RWPE1 (cell line): ENCODE results near the gene EIF5.
A peak's percentile ranks its signal among the peaks of the same experiment; 100 is the strongest.

Experiments used
- CTCF ChIA-PET: fragments of 350-600 bp; sonication (Branson Sonifier 250); formaldehyde crosslinking; extraction: SDS; loops from one replicate; lab custom pipeline; 2021; lab: Yijun Ruan, JAX
- POLR2A ChIA-PET: fragments of 400-600 bp; formaldehyde crosslinking; extraction: SDS; loops from one replicate; lab custom pipeline; 2020; ENCODE audit warnings: antibody characterized with exemption; ENCODE audit not compliant: low non-redundant PET; lab: Yijun Ruan, JAX
- DNase-seq: peaks from one replicate; pipeline ENCODE4 v3.0.0; 2012; ENCODE audit warnings: low spot score
- H3K27ac ChIP-seq: fragments of 450-650 bp; 2 replicates; pipeline ENCODE4 v1.5.1; 2017
- TF ChIP-seq, protein P1 (sequence below): fragments of 450-650 bp; conservative IDR thresholded peaks from 2 replicates; pipeline ENCODE4 v1.5.1; 2017; ENCODE audit warnings: low read depth, mild to moderate bottlenecking

The EIF5 gene

DNA sequence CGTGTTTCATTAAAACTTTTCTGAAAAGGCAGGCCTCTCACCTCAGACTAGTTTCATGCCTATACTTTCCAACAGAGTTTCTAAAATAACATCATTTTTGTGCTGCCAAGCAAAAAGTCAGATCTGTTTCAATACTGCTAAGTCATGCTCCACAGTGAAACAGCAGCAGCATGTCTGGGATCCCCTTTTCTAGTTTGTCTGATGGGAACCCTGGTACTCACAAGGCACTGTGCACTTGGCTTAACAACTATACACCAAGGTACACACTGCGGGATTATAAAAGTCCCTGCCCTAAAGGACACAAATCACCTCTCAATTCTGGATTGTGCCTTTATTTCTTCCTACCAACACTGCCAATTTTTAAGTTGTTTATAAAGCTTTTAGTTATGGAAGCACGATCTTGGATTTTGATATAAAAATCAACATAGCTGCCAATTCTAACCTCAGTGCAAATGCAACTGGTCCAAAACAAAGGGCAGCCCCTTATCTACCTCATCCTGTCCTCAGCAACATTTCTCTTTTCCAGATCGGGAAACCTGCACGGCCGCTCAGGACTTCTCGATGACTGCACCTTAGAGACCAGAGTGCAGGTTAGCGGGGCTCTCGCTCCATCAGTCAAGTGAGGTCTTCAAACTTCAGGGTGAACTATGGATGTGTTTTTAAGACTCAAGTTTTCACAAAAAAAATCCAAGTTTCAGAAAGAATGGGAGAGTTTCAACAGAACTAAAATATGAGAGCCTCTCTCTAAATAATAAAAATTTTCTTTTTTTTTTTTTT, 1.7 kb upstream of the EIF5 start:
- no peak for DNase-seq
- TF ChIP-seq, protein P1, sequence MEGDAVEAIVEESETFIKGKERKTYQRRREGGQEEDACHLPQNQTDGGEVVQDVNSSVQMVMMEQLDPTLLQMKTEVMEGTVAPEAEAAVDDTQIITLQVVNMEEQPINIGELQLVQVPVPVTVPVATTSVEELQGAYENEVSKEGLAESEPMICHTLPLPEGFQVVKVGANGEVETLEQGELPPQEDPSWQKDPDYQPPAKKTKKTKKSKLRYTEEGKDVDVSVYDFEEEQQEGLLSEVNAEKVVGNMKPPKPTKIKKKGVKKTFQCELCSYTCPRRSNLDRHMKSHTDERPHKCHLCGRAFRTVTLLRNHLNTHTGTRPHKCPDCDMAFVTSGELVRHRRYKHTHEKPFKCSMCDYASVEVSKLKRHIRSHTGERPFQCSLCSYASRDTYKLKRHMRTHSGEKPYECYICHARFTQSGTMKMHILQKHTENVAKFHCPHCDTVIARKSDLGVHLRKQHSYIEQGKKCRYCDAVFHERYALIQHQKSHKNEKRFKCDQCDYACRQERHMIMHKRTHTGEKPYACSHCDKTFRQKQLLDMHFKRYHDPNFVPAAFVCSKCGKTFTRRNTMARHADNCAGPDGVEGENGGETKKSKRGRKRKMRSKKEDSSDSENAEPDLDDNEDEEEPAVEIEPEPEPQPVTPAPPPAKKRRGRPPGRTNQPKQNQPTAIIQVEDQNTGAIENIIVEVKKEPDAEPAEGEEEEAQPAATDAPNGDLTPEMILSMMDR: no peak

DNA sequence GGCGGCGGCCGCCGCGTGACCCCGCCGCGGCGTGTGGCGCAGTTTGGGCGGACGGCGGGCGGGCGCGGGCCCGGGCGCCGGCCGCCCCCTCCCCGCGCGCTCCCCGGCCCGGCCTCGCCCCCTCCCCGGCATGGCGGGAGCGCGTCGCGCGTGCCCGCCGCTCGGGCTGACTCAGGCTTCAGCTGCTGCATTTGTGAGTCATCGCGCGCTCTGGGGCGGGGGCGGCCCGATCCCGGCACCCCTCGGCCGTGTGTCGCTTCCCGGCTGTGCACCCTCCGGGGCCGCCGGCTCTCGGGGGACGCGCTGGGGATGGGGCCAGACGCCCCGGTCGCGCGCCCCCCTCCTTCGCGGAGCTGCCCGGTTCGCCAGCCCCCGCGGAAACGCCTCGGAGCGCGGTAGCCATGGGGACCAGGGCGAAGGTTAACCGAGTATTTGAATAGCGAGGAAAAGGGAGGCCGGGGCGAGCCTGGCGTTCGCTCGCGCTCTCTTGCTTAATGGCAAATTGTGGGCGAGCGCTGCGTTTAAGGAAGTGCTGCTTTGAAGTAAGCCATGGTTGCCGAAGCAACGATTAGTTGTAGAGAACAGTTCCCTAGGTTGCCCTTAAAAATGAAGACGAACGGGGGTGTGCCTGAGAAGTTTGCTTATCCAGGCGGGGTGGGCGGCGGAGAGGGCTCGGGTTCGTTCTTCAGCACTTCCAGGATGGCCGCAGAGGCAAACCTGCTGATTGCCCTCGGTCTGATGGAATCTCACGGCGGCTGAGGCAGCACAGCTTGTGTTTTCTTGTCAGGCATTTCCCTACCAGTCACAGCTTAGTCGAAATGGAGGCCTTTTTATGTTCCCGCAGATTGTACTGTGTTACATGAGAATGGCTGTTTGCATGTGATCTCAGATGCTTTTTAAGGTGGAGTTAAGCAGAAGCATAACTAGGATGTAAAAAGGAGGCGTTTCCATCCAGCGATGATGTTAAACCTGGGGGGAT, 896 bp downstream of the EIF5 start:
- CTCF ChIA-PET: interaction anchor here (0.5 to 1.5 kb wide), 6 partner anchors 55 to 560 kb away, joined by 3 to 6 read pairs (median 4); no protein-coding TSS in a partner anchor
- POLR2A ChIA-PET: interaction anchor here (0.6 to 0.9 kb wide), 2 partner anchors 56 to 231 kb away, joined by 3 read pairs; no protein-coding TSS in a partner anchor
- peak; percentile 70 for DNase-seq
- H3K27ac ChIP-seq: peak overlapping the region; percentile 96
- TF ChIP-seq, protein P1: no peak

More for the DNA sequence above, 1.7 kb upstream of the EIF5 start:
- ChIA-PET POLR2A (no interaction called here), CTCF (no interaction called here)
- H3K27ac ChIP-seq: peak overlapping the region; percentile 96

DNA sequence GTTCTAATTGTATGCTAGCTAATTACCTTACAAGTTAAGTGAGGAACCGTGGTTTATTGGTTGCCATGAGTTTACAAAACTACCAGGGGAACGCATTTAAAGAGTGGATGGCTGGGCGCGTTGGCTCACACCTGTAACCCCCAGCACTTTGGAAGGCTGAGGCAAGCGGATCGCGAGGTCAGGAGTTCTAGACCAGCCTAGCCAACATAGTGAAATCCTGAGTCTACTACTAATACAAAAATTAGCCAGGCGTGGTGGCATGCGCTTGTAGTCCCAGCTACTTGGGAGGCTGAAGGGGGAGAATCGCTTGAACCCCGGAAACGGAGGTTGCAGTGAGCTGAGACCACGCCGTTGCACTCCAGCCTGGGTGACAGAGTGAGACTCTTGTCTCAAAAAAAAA, 2.2 kb downstream of the EIF5 start:
- POLR2A ChIA-PET: interaction anchor here (0.6 to 0.9 kb wide), 2 partner anchors 13 to 18 kb away, joined by 4 read pairs; no protein-coding TSS in a partner anchor
- TF ChIP-seq, protein P1: no peak
- peak overlapping the region; percentile 34 for H3K27ac ChIP-seq

DNA sequence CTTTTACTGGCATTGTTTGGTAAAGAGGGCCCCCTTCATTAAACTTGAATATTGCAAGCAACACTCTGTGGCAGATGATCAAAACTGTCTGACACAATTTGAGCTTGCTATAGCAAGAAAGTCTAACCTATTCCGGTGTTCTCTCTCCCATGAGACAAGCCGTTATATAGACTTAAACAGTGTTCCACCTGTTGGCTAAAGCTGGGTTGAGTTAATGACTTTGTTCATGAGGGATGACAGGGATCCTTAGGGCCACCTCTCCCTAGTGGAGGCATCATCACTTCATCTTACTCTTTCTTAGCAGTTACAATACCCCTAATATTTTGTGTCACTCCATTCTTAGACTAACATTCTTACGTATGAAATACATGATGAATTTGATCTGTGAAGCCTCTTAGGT, 3.8 kb downstream of the EIF5 start:
- no peak overlapping the region for H3K27ac ChIP-seq
- DNase-seq: no peak
- CTCF ChIA-PET: interaction anchor here (0.6 to 1.2 kb wide), 2 partner anchors 53 to 259 kb away, joined by 3 to 6 read pairs; no protein-coding TSS in a partner anchor
- POLR2A ChIA-PET: no interaction called here
- TF ChIP-seq, protein P1: no peak

More for the DNA sequence above, 2.2 kb downstream of the EIF5 start:
- CTCF ChIA-PET: interaction anchor here (0.6 to 1.5 kb wide), 4 partner anchors 50 to 257 kb away, joined by 3 to 6 read pairs (median 5); no protein-coding TSS in a partner anchor
- no peak for DNase-seq

DNA sequence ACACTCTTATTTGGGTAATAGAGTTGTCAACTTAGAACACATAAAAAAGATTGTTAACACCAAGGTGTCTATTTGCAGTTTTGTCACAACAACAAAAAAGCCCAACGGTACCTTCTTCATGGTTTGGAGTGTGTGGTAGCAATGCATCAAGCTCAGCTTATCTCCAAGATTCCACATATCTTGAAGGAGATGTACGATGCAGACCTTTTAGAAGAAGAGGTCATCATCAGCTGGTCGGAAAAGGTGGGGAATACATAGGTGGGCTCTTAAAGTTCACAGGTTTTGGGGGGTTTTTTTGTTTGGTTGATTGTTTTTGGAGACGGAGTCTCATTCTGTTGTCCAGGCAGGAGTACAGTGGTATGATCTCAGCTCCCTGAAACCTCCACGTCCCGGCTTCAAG, 5.5 kb downstream of the EIF5 start:
- POLR2A ChIA-PET: no interaction called here
- no peak overlapping the region for H3K27ac ChIP-seq
- TF ChIP-seq, protein P1: no peak
- no peak for DNase-seq
- CTCF ChIA-PET: no interaction called here
